Measurements from ENCODE around the gene NSL1. TPM values are rescaled to one million over a fixed set of nuclear protein-coding genes. Genes with fewer than 3 reads are reported as not detected.

The NSL1 gene
- polyA plus RNA-seq, 1 experiment, result 16.4 TPM

DNA sequence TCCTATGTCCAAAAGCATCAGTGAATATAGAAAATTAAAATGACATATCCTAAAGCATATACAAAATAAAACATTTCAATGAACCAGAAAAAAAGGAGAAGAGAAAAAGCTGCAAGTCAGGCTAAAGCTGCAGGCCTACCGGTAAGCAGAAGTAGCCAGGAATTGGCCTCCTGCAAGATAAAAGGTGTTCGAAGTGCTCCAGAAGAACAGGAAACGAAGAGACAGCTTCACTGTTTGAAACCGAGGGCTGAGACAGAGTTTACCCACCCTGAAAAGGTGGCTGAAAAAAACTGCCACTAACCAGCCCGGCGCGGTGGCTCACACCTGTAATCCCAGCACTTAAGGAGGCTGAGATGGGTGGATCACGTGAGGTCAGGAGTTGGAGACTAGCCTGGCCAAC lies 37.4 kb downstream of the NSL1 start:
- POLR2A ChIA-PET, result no interaction called here
- H3K36me3 ChIP-seq (ENCODE audit: control insufficient read depth, insufficient read depth, low read length), result no peaks in the 10 kb centered on the region
- no peak overlapping the region for H3K4me3 ChIP-seq (ENCODE audit: low read depth, low read length)
- TF ChIP-seq, protein P1, sequence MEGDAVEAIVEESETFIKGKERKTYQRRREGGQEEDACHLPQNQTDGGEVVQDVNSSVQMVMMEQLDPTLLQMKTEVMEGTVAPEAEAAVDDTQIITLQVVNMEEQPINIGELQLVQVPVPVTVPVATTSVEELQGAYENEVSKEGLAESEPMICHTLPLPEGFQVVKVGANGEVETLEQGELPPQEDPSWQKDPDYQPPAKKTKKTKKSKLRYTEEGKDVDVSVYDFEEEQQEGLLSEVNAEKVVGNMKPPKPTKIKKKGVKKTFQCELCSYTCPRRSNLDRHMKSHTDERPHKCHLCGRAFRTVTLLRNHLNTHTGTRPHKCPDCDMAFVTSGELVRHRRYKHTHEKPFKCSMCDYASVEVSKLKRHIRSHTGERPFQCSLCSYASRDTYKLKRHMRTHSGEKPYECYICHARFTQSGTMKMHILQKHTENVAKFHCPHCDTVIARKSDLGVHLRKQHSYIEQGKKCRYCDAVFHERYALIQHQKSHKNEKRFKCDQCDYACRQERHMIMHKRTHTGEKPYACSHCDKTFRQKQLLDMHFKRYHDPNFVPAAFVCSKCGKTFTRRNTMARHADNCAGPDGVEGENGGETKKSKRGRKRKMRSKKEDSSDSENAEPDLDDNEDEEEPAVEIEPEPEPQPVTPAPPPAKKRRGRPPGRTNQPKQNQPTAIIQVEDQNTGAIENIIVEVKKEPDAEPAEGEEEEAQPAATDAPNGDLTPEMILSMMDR (IDR thresholded peaks at IDR 0.05; ENCODE audit: insufficient read depth, low read depth, low read length), result no peak
- H3K27me3 ChIP-seq (ENCODE audit: control insufficient read depth, insufficient read depth, low read length), result no peaks in the 10 kb centered on the region
- CTCF ChIA-PET, result interaction anchor here (0.9 kb wide), 1 partner anchor 89 kb away, joined by 3 read pairs; no protein-coding TSS in a partner anchor
- no peak for DNase-seq (ENCODE audit: low read depth)

DNA sequence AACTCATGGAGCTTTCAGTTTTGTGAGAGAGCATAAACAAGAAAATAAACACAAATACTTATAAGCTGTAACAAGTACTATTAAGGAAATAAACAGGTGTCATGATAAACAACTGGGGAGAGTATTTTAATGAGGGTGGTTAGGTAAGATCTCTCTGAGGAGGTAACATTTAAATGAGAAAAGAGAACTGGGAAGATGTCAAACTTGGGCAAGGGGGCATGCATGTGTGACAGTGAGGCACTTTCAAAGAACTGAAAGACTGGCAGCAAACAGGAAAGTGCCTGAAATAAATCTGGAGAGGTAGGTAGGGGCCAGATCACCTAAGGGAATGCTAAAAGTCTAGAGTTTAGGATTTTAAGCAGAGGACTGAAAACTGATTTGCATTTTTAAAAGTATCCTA lies 37.8 kb downstream of the NSL1 start:
- CTCF ChIA-PET, result interaction anchor here (1.0 to 1.7 kb wide), 2 partner anchors 88 to 241 kb away, joined by 3 to 7 read pairs; no protein-coding TSS in a partner anchor

GRCh38 chr1:212752934-212753497 lies 38.6 kb downstream of the NSL1 start:
- Histone ChIP-seq H3K4me3 (ENCODE audit: low read depth, low read length) (peak overlapping the region; percentile 25), H3K36me3 (ENCODE audit: control insufficient read depth, insufficient read depth, low read length) (no peaks in the 10 kb centered on the region), H3K27me3 (ENCODE audit: control insufficient read depth, insufficient read depth, low read length) (no peaks in the 10 kb centered on the region)
- ChIA-PET POLR2A (no interaction called here), CTCF (interaction anchor here (1.0 to 1.7 kb wide), 2 partner anchors 88 to 242 kb away, joined by 3 to 7 read pairs; no protein-coding TSS in a partner anchor)
- TF ChIP-seq, protein P1 (IDR thresholded peaks at IDR 0.05; ENCODE audit: insufficient read depth, low read depth, low read length), result no peak
- DNase-seq (ENCODE audit: low read depth), result no peak

More for the DNA sequence above, 37.8 kb downstream of the NSL1 start:
- TF ChIP-seq, protein P1 (IDR thresholded peaks at IDR 0.05; ENCODE audit: insufficient read depth, low read depth, low read length), result no peak
- Histone ChIP-seq H3K4me3 (ENCODE audit: low read depth, low read length) (no peak overlapping the region), H3K36me3 (ENCODE audit: control insufficient read depth, insufficient read depth, low read length) (no peaks in the 10 kb centered on the region), H3K27me3 (ENCODE audit: control insufficient read depth, insufficient read depth, low read length) (no peaks in the 10 kb centered on the region)
- DNase-seq (ENCODE audit: low read depth), result no peak
- POLR2A ChIA-PET, result no interaction called here

- ChIA-PET POLR2A (no interaction called here), CTCF (interaction anchor here (0.6 to 1.7 kb wide), 4 partner anchors 18 to 243 kb away, joined by 3 to 7 read pairs (median 4); no protein-coding TSS in a partner anchor)
- no peak for DNase-seq (ENCODE audit: low read depth)
- no peaks in the 10 kb centered on the region for H3K27me3 ChIP-seq (ENCODE audit: control insufficient read depth, insufficient read depth, low read length)
- TF ChIP-seq, protein P1 (IDR thresholded peaks at IDR 0.05; ENCODE audit: insufficient read depth, low read depth, low read length), result no peak
- no peaks in the 10 kb centered on the region for H3K36me3 ChIP-seq (ENCODE audit: control insufficient read depth, insufficient read depth, low read length)
- H3K4me3 ChIP-seq (ENCODE audit: low read depth, low read length), result peak overlapping the region; percentile 25
Observed at GRCh38 chr1:212752252-212752933, 39.2 kb downstream of the NSL1 start.

- no peak for DNase-seq (ENCODE audit: low read depth)
- CTCF ChIA-PET, result interaction anchor here (0.7 to 2.8 kb wide), 25 partner anchors 8 to 294 kb away, joined by 3 to 23 read pairs (median 4); partner anchors contain the start of genes BATF3, NSL1 and TATDN3
- TF ChIP-seq, protein P1 (IDR thresholded peaks at IDR 0.05; ENCODE audit: insufficient read depth, low read depth, low read length), result peak; percentile 79
Observed at GRCh38 chr1:212749821-212750535, 41.6 kb downstream of the NSL1 start.

More at GRCh38 chr1:212749821-212750535, 41.6 kb downstream of the NSL1 start:
- Histone ChIP-seq H3K36me3 (ENCODE audit: control insufficient read depth, insufficient read depth, low read length) (no peaks in the 10 kb centered on the region), H3K4me3 (ENCODE audit: low read depth, low read length) (no peak overlapping the region), H3K27me3 (ENCODE audit: control insufficient read depth, insufficient read depth, low read length) (no peaks in the 10 kb centered on the region)
- POLR2A ChIA-PET, result no interaction called here
